Measurements from ENCODE around the gene ZPR1.

DNA sequence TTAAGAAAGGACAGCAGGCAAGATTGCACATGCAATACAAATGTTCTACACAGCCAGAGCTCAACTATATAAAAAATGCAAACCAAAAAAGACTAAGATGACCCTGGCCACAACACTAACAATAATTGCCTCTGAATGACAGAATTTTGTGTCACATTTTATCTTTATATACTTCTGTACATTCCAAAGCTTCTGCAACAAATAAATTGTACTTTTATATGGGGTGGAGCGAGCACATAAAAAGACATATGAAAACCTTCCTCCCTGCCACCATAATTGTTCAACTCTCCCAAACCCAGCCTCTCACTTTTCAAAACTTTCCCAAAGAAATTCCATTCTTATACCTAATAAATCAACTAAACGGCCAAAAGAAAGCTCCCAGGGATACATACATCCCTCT lies 25.7 kb downstream of the ZPR1 start:
- TF ChIP-seq, protein P1, sequence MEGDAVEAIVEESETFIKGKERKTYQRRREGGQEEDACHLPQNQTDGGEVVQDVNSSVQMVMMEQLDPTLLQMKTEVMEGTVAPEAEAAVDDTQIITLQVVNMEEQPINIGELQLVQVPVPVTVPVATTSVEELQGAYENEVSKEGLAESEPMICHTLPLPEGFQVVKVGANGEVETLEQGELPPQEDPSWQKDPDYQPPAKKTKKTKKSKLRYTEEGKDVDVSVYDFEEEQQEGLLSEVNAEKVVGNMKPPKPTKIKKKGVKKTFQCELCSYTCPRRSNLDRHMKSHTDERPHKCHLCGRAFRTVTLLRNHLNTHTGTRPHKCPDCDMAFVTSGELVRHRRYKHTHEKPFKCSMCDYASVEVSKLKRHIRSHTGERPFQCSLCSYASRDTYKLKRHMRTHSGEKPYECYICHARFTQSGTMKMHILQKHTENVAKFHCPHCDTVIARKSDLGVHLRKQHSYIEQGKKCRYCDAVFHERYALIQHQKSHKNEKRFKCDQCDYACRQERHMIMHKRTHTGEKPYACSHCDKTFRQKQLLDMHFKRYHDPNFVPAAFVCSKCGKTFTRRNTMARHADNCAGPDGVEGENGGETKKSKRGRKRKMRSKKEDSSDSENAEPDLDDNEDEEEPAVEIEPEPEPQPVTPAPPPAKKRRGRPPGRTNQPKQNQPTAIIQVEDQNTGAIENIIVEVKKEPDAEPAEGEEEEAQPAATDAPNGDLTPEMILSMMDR (IDR thresholded peaks at IDR 0.05) = no peak
- TF ChIP-seq POLR2A (IDR thresholded peaks at IDR 0.05) = no peak
